Pons (tissue), 1 donor: Measurements from ENCODE around the gene ISCU.
"Not testable (repeated sequence)": the region's sequence is repeated elsewhere in the genome, so short reads cannot be mapped to it uniquely, and the experiment has no call there.

ENCODE experiments used
- DNase-seq: peaks from one replicate; pipeline ENCODE4 v3.0.0-alpha.2; 2016; ENCODE audit warnings: low spot score

The ISCU gene

DNA sequence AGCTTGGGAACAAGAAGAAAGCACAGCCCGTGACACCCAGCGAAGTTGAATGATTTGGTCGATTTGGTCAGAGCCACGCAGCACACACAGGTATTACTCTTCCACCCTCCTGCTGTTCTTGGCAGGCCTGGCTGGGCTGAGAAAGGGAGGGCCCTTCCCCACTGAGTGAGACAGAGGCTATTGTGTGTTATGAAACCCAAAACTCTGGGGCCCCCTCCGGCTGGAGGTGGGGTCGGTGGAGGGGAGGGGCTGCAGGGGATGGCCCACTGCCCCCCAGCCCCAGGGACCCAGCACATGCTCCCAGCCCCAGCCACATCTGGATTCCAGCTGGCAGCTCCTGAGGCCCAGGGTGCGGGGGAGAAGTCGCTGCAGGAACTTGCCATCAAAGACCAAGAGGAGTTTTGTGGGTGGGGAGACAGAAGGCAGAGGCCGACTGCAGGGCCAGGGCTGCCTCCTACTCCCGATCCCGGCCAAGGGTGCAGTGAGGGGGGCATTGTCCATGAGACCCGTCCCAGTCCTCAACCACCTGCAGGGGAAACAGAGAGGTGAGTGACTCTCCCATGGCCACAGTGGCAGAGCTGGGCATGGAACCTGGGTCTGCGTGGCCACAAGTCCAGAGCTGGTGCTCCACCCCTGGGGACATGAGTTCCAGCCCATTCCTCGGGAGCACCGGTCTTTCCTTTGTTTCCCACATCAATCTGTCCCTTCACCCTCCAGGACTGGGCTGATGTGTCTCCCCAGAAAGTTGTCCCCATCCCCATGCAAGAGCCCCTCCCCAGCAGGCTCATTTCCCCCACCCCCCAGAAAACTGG, 26.8 kb downstream of the ISCU start:
- DNase-seq = no peak

DNA sequence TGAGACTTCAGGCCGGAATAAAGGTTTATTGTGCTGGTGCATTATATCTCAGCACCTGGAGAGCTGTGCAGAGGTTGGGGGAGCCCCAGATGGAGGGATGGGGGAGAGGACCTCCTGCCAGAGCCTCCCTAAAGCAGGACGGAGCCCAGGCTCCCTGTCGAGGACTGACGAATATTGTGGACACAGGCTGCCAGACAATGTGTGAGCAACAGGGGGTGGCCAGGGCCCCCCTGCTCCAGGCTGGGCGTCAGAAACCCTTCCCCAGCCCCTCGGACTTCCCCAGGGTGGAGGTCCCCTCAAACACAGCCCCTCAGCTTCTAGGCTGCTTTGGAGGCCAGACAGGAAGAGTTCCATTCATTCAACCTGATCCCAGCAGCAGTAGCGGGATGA, 27.4 kb downstream of the ISCU start:
- DNase-seq = no peak

DNA sequence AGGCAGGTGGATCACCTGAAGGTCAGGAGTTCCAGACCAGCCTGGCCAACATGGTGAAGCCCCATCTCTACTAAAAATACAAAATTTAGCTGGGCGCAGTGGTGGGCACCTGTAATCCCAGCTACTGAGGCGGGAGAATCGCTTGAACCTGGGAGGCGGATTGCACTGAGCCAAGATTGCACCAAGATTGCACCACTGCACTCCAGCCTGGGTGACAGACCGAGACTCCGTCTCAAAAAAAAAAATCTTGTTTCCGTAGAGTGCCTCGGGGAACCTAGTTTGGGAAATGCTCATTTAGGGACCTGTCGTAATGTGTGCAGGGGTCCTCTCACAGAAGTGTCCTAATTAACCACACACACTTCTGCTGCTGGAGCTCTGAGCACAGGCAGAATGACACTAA, 28.1 kb downstream of the ISCU start:
- DNase-seq = not testable (repeated sequence)

DNA sequence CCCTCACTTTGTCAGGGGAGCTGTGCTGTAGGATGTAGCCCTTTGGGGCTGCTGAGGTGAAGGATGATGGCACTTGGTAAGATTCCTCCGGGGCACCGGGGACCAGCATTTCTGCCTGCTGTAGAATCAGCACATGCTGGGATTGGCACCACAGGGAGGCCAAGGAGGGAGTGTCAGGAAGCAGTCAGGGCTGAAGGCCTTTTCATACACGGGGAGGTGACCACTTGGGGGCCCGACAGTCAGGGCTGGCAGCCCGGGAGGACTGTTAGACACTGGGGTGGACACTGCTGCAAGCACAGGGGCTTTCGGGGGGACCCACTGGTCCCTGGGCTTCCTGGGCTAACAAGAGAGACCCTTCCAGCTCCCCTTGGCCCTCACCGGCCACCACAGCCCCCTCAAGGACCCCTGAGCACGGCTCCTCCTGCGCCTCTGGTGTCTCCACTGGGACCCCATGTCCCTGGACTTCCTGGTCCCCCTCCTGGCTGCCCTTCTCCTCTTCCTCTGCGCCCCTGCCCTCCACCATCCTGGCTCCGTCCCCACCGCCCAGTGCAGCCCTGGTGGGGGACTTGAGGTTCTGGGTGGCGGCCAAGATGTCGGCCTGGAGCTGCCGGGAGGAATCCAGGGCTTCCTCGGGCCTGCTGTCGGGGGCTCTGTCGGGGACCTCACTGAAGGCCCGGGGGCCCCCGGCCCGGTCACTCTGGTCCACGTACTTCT, 29.0 kb downstream of the ISCU start:
- no peak for DNase-seq

DNA sequence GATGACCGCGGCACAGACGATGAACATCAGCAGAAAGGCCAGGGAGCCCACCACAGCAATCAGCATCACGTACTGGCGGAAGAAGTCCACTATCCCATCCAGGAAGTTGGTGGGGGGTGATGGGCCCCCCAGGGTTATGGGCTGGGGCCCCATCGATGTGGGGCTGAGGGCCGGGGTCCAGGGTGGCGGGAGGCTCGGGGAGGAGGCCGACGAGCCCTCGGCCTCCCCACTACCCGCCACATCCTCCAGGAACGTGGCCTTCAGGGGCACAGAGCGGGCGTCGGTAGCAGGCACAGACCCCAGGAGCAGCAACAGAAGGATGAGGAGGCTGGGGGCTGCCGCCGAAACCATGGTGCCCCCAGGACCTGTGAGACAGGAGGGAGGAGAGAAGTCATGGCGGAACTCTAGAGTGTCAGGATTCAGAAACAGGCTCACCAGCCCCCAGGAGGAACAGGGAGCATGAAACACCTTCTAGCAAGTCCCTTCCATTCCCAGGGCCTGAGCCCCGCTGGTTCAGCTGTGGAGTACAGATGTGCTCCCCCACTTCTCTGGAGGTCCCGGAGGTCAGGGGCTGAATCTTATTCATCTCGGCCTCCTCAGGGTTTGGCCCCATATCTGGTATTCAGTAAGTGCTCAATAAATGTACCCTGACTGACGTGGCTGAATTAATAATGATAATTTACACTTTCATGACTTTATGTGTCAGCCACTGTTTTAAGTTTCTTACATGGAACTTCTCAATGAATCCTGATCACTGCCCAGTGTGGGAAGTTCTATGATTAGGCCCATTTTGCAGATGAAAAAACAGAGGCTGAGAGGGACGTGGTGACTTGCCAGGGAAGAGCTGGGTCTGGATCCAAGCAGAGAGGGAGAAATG, 29.9 kb downstream of the ISCU start:
- no peak for DNase-seq

DNA sequence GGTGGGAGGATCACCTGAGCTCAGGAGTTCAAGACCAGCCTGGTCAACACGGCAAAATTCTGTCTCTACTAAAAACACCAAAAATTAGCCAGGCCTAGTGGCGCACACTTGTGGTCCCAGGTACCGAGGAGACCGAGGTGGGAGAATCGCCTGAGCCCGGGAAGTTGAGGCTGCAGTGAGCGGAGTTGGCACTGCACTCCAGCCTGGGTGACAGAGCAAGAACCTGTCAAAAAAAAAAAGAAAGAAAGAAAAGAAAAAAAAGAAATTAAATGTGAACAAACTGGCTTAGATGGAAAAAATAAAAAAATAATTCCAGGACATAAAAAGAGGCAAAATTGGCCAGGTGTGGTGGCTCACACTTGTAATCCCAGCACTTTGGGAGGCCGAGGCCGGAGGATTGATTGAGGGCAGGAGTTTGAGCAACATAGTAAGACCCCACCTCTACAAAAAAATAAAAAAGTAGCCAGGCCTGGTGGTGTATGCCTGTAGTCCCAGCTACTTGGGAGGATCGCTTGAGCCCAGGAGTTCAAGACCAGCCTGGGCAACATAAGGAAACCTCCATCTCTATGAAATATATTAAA, 32.0 kb downstream of the ISCU start:
- no peak for DNase-seq

DNA sequence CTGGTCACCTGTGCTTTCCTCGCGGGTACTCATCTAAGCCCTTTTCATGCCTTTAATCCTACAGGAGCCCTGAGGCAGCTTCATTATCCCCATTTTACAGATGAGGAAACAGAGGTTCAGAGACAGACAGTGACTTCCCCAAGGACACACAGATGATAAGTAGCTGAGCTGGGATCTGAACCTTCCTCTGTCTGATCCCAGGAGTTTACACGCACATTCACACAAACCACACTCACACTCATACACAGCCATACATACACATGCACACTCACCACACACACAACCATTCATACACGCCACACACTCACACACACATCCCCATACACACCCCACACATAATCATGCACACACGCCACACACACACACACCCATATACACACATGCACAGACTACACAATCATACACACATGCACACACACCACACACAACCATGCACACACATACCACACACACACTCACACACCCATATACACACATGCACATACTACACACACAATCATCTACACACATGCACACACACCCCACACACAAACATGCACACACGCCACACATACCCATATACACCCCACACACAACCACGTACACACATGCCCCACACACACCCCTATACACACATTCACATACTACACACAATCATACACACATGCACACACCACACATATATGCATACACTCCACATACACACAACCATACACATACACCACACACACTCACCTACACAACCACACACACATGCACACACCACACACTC, 32.7 kb downstream of the ISCU start:
- no peak for DNase-seq

DNA sequence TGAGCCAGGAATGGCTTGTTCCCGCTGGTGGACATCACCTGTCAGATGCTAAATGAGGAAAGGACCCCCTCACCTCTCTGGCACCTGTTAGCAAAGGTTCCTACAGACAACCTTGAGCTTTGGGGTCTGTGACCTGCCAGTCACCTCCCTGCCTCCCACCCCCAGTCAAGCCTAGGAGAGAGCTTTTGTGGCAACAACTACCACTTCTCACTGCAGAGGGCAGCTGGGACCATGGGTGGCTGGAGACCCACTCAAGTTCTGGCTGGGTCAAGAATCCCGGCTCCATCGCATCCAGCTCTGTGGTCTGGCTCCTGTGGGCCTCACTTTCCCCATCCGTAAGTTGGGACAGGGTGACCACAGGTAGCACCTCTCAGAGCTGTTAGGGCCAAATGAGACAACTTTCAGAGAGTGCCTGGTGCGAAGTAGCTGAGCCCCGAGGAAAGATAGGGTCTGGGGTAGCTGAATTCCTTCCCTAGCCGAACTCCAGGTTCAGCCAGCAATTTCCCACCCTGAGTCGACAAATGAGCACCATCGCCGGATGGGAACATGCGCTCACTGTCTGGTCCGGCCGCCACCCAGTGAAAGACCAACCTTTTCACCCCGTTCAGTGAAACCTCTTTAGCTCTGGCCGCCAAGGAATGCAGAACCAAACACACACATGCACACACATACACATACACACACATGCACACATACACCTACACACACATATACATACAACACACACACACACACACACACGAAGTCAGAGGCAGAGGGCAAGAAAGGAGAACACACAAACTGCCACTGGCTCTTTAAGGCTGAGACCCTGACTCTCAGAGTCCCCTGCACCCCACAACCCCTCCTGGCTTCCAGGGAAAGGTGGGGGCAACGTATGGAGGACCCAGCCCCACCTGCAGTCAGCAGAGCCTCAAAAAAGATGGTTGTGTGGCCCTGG, 33.6 kb downstream of the ISCU start:
- no peak for DNase-seq

DNA sequence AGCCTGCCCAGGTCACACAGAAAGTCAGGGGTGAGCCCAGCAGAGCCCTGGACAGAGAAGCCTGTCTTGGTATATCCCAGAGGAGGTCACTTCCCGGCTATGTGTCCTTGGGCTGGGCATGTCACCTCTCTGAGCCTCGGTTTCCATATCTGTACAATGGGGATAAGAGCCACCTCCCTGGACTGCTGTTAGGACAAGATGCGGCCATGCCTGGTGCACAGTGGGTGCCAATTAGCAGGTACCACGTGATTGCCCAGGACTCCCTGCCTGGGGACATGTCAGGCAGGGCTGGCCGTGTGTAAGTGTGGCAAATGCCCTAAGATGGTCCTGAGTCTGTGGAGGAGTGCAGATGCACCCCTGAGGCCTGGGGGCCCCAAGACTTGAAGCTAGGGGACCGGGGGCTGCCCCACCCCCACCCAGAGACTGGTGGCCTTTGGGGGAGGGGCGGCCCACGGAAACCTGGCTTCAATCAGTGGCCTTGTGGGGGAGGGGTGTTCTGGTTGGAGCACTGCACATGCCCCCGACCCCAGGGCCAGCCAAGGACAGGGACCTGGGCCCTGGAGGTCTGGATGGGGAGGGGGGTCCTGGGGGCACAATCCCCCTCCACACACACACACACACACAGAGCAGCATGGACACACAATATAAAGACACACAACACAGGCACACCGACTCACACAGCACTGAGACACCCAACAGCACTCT, 34.6 kb downstream of the ISCU start:
- DNase-seq = no peak

DNA sequence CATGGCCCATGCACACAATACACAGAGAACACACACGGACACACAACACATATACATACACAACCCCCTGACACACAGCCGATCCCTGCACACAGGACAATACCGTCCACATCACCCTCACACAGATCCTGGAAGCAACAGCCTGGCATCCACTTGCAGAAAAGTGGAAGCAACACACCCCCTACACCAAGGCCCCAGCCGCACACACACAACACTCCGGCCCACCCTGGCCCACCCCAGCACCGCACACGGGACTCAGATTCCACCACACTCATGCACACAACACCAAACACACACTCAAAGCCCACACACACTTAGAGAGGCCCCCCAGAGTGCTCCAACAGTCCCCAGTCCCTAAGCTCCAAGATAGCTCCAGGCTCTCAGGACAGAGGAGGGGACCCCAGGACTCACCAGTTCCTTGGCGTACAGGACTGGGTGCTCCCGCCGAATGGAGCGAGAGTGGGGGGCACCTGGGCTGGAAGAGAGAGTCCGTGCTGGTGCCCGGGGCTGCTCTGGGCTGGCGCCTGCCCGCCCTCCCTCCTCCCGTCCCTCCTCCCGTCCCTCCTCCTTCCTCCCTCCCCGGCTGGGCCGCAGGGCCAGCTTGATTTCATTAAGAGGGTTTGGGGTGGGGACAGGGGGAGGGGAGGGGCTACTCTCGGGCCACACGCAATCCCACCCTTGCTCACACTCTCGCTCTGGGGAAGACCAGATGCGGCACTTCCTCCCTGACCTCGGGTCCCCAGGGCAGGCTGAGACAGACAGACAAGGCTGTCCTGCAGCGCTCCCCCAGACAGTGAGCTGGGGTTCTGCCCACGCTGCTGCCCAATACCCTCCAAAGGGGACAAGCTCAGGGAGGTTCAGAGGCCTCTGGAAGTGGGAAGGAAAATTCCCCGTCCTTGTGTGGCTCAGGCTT, 35.4 kb downstream of the ISCU start, which contains the start of gene TMEM119:
TMEM119 (minus strand) TSS at position 526 of the 913 bp plus-strand sequence. CDS start 5,701 bp downstream, outside the sequence.
- DNase-seq = peak; percentile 48

DNA sequence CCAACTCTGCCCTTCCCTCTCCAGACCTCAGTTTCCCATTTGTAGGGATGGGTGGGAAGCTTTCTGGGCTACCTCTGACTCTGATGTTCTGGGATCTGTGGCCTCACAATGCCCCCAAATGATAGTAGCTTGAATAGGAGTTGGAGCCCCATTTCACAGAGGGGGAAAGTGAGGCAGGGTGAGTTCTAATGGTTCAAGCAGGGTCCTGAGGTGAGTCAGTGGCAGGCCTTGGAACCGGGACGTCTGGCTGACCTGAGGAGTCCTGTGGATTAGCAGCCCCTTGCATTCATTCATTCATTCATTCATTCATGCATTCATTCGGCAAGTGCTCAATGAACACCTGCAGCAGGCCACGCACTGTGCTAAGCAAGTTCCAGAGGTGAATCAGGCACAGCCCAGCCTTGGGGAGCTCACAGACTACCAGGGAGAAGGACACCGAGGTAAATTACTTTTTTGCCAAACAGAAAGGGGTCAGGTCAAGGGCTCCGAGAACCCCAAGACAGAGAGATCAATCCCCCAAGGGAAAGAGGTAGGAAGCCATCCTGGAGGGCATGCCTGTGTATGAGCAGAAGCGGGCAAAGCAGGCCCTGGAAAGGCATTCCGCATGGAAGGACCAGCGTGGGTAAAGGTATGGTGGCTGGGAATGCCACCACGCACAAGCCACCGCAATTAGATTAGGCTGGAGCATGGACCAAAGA, 36.3 kb downstream of the ISCU start:
- DNase-seq = no peak

DNA sequence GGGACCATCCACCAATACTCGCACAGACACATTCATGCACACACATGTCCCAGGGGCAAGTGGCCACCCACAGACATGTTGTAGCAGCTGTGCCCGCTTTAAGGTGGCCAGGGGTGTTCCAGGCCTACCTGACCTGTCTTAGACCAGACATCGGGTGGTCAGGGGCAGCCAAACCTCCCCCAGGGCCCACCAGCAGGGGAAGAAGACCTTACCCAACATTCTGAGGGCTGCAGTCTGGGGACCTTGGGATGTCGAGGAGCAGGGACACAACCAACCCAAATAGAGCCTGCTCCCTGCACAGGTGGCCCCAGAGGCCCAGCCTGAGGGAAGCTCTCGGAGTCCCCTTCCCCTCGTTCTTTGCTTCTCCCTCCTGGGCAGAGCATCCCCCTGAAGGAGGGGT, 37.1 kb downstream of the ISCU start:
- DNase-seq = no peak

DNA sequence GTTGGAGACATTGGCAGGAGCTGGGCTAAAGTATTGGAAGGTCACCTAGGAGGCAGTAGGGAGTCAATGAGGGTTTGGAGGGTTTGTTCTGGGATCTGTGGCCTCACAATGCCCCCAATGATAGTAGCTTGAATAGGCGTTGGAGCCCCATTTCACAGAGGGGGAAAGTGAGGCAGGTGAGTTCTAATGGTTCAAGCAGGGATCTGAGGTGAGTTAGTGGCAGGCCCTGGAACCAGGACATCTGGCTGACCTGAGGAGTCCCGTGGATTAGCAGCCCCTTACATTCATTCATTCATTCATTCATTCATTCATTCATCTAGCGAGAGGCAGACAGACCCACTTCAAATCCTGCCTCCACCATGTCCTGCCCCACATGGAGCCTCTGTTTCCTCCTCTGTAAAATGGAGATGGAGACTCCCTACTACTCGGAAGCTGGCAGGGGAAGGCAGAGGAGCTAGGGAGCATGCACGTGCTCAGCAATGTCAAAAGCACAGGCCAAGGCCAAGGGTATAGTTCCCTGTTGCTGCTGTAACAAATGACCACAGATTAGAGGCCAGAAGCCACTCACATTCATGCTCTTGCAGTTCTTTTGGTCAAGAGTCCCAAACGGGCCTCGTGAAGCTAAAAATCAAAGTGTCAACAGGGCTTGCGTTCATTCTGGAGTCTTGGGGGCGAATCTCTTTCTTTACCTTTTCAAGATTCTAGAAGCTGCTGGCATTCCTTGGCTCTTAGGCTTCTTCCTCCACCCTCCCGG, 37.7 kb downstream of the ISCU start:
- no peak for DNase-seq

DNA sequence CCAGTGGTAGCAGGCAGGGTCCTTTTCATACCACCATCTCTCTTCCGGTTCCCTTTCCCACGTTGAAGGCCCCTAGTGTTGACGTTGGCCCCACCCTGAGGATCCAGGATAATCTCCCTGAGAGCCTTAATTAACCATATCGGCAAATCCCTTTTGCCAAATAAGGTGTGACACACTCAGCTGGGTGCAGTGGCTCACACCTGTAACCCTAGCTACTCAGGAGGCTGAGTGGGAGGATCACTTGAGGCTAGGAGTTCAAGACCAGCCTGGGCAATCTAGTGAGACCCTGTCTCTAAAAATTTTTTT, 38.3 kb downstream of the ISCU start:
- DNase-seq = no peak

DNA sequence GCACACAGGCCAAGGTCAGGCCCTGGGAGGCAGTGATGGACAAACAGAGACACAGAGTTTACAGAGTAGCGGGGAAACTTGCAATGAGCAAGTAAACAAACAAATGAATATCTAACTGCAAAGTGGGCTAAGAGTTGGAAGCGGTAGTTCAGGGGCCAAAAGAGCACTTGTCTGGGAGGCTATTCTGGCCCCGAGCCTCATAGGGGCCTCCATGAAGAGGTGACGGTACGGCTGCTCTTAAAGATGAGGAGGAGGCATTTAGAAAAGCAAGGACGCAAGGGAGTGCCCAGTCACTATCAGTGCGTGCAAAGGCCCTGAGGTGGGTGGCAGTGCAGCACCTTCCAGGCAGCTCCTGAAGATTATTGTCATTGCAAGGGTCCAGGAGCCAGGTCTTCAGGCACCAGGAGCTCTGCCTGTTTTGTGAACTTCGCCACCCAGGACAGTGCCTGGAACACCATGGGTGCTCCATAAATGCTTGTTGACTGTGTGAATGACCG, 39.9 kb downstream of the ISCU start:
- no peak for DNase-seq

DNA sequence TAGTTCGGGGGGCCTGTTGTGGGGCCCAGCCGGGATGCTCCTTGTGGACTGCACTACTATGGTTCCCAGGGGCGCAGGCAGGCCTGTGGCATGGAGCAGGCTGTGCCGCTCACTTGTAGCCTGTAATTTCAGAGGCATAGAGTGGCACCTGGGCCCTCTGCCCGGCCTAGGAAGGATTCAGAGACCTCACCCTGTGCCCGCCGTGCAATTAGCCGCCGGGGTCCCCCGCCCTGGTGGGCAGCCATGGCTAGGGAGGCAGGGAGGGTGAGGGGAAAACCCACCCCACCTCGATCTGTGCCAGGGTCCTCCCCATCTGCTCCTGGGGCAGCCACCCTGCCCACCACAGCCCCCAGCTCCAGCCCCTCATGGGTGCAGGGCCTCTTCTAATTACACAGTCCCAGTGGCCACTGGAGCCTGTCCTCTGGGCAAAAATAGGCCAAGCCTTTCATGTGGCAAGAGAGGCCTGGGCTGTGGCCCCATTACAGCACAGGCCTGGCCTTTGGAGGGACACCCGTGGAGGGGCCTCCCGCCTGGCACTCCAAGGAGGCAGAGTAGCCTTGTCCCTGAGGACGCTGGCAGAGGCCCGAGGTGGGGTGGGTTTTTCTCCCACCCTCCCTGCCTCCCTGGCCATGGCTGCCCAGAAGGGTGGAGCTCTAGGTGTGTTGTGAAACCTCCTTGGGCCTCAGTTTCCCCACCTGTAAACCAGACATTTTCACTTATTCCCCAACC, 40.7 kb downstream of the ISCU start:
- DNase-seq = no peak
